Endothelial cell of umbilical vein (primary cell): ENCODE data around the gene CALHM6. TPM values are rescaled to one million over a fixed set of nuclear protein-coding genes. Genes with fewer than 3 reads are reported as not detected.

Experiments used
- BruUV-seq: library from RNA; stranded (reverse); fragments of 400-500 nt; replicated peaks from 2 replicates; lab custom pipeline; 2021; lab: Mats Ljungman, UMichigan
- CTCF ChIA-PET: fragments of 300-600, 350-600 bp; sonication (Branson Sonifier 250); formaldehyde crosslinking; loops from one replicate; lab custom pipeline; 2021; ENCODE audit warnings: antibody characterized with exemption, inconsistent platforms; lab: Charles Lee
- POLR2A ChIA-PET: fragments of 300-600, 350-600 bp; sonication (Branson Sonifier 250); formaldehyde crosslinking; loops from one replicate; lab custom pipeline; 2021; ENCODE audit warnings: antibody characterized with exemption, inconsistent platforms; lab: Charles Lee
- DNase-seq: peaks from one replicate; pipeline ENCODE4 v3.0.0-alpha.2; 2011; ENCODE audit warnings: low read depth, low spot score
- FAIRE-seq: peaks from 2 replicates; lab custom pipeline; 2011; peaks lifted over from hg19 to GRCh38; lab: Jason Lieb, UNC
- H2AFZ ChIP-seq: 2 replicates; pipeline ENCODE4 v1.6.0; 2012; ENCODE audit warnings: low read depth, low read length, control low read depth, inconsistent platforms
- H3K27ac ChIP-seq: 2 replicates; pipeline ENCODE4 v1.5.1; 2011; ENCODE audit warnings: low read depth, mild to moderate bottlenecking, control low read depth, low read length, moderate library complexity; ENCODE audit not compliant: insufficient read depth
- H3K27me3 ChIP-seq, 2 experiments: 2 replicates each; pipeline versions ENCODE4 v1.6.0 to v1.6.1; 2011; ENCODE audit warnings: low read length in 2 of 2, mixed read lengths in 1 of 2; ENCODE audit not compliant: control insufficient read depth in 2 of 2, insufficient read depth in 2 of 2
- H3K36me3 ChIP-seq, 2 experiments: 2 replicates in 1 of 2; 3 replicates in 1 of 2; pipeline ENCODE4 v1.5.1; 2011; ENCODE audit warnings: low read length in 2 of 2, mild to moderate bottlenecking in 1 of 2, moderate library complexity in 1 of 2; ENCODE audit not compliant: control insufficient read depth in 2 of 2, insufficient read depth in 2 of 2; ENCODE audit errors: extremely low read depth in 1 of 2
- H3K4me1 ChIP-seq: 3 replicates; pipeline ENCODE4 v1.5.1; 2011; ENCODE audit warnings: mild to moderate bottlenecking, low read length; ENCODE audit not compliant: control insufficient read depth, insufficient read depth; ENCODE audit errors: extremely low read depth
- H3K4me2 ChIP-seq: 2 replicates; pipeline ENCODE4 v1.6.1; 2011; ENCODE audit warnings: low read length, control low read depth, mixed read lengths; ENCODE audit not compliant: insufficient read depth
- H3K4me3 ChIP-seq, 3 experiments: fragments of 200-600 bp in 1 of 3; sonication (generic), shearing (Covaris generic) in 1 of 3; replicated peaks in 1 of 3; 2 replicates each; pipeline ENCODE4 v1.5.1; 2011 to 2016; ENCODE audit warnings: control low read depth in 3 of 3, low read length in 3 of 3, mild to moderate bottlenecking in 2 of 3, inconsistent platforms in 1 of 3, low read depth in 1 of 3, moderate library complexity in 1 of 3; ENCODE audit not compliant: insufficient read depth in 1 of 3
- H3K79me2 ChIP-seq: 2 replicates; pipeline ENCODE4 v1.6.0; 2012; ENCODE audit warnings: low read length, inconsistent platforms; ENCODE audit not compliant: control insufficient read depth, insufficient read depth
- H3K9ac ChIP-seq: replicated peaks from 2 replicates; pipeline ENCODE3; 2011; ENCODE audit warnings: low read length, control low read depth; ENCODE audit not compliant: insufficient read depth; ENCODE audit errors: extremely low read depth
- H3K9me1 ChIP-seq: replicated peaks from 3 replicates; pipeline ENCODE4 v1.6.0; 2011; ENCODE audit warnings: mild to moderate bottlenecking, low read length; ENCODE audit not compliant: control insufficient read depth, insufficient read depth; ENCODE audit errors: extremely low read depth
- H3K9me3 ChIP-seq: replicated peaks from 2 replicates; pipeline ENCODE4 v1.5.1; 2012; ENCODE audit warnings: low read length, inconsistent platforms; ENCODE audit not compliant: control insufficient read depth, insufficient read depth
- H4K20me1 ChIP-seq: replicated peaks from 2 replicates; pipeline ENCODE3; 2011; ENCODE audit warnings: mild to moderate bottlenecking, low read length; ENCODE audit not compliant: control insufficient read depth, insufficient read depth; ENCODE audit errors: extremely low read depth
- EZH2 ChIP-seq: IDR thresholded peaks from 2 replicates; pipeline ENCODE4 v1.6.1; 2012; ENCODE audit warnings: borderline replicate concordance, low read depth, mild to moderate bottlenecking, moderate library complexity, low read length, inconsistent platforms; ENCODE audit not compliant: severe bottlenecking
- FOS ChIP-seq: IDR thresholded peaks from 2 replicates; pipeline ENCODE4 v1.6.1; 2011; ENCODE audit warnings: mild to moderate bottlenecking, low read length, moderate library complexity, borderline replicate concordance; ENCODE audit not compliant: insufficient read depth
- GATA2 ChIP-seq: IDR thresholded peaks from 2 replicates; pipeline ENCODE4 v1.7.0; 2011; ENCODE audit warnings: low read depth, mild to moderate bottlenecking, moderate library complexity, mixed read lengths, low read length; ENCODE audit not compliant: insufficient read length, insufficient read depth
- JUN ChIP-seq: IDR thresholded peaks from 2 replicates; pipeline ENCODE4 v1.6.1; 2011; ENCODE audit warnings: borderline replicate concordance, low read depth; ENCODE audit not compliant: insufficient read length, insufficient read depth
- MYC ChIP-seq: IDR thresholded peaks from one replicate; pipeline ENCODE4 v1.6.1; 2011; ENCODE audit warnings: mild to moderate bottlenecking, low read depth, low read length
- POLR2A ChIP-seq: IDR thresholded peaks from 2 replicates; pipeline ENCODE4 v1.6.1; 2012; ENCODE audit warnings: low read depth, mild to moderate bottlenecking, control low read depth, low read length
- POLR2AphosphoS5 ChIP-seq: IDR thresholded peaks from 2 replicates; pipeline ENCODE4 v1.6.1; 2012; ENCODE audit warnings: low read depth, mild to moderate bottlenecking, control low read depth, low read length, moderate library complexity; ENCODE audit not compliant: insufficient read depth
- dilution Hi-C: fragments of 300-500 bp; cut with MboI; formaldehyde crosslinking; loops from one replicate; pipeline ENCODE4 v1.15.0; 2019; ENCODE audit warnings: low sequenced_read_pairs; ENCODE audit not compliant: extremely low pct_ligation_motif_present
- intact Hi-C: fragments of 100-400 bp; cut with micrococcal nuclease; formaldehyde crosslinking; loops from one replicate; pipeline ENCODE4 v1.10.0; 2022
- polyA plus RNA-seq, 4 experiments: library from polyadenylated mRNA; depleted of rRNA in 3 of 4; stranded (reverse) in 3 of 4; unstranded in 1 of 4; fragments of >200 nt; gene quantifications; 2 replicates each; pipeline versions ENCODE4 v1.2.1 to v1.2.3, GENCODE V29; 2011 to 2012; ENCODE audit warnings: missing spikeins in 1 of 4
- total RNA-seq: library from RNA; stranded (reverse); gene quantifications from 2 replicates; pipeline ENCODE4 v1.2.3, GENCODE V29; 2021
- TF ChIP-seq, protein P1 (sequence below): IDR thresholded peaks from 2 replicates; pipeline ENCODE4 v1.6.1; 2011; ENCODE audit not compliant: insufficient read depth, insufficient read length
- TF ChIP-seq, protein P2 (sequence below), 2 donors: IDR thresholded peaks; 1 replicate in 1 of 2; 2 replicates in 1 of 2; pipeline ENCODE4 v1.5.1; 2011; ENCODE audit warnings: low read length in 2 of 2, mild to moderate bottlenecking in 2 of 2, moderate library complexity in 2 of 2, control low read depth in 1 of 2, inconsistent platforms in 1 of 2, low read depth in 1 of 2; ENCODE audit not compliant: insufficient read depth in 1 of 2; ENCODE audit errors: extremely low read depth in 1 of 2

The CALHM6 gene
- total and polyA plus RNA-seq, 2 donors (not counting 3 experiments of a cell fraction or from before 2014, with no cell fraction given) = 0.08 TPM; not detected in 1

DNA sequence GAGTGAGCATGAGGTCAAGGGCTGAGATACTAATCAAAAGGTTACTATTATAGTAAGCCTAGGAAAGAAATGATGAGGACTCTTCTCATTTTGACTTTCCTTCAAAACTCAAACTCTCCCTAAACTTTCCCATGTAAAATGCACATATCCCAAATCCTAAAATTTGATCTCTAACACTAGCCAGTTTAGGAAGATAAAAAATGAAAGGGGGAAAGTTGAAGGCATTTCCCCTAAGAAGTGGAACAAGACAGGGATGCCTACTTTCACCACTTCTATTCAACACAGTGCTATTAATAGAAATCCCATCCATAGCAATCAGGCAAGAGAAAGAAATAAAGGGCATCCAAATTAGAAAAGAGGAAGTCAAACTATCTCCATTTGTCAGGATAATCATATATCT is 47.4 kb downstream of the CALHM6 start:
- dilution Hi-C loops = no loop called here
- BruUV-seq = no TSS peak

More for the DNA sequence above, 47.4 kb downstream of the CALHM6 start:
- no peak overlapping the region for H3K9ac ChIP-seq
- no peak overlapping the region for H3K27ac ChIP-seq
- no peaks in the 10 kb centered on the region for H3K9me1 ChIP-seq
- H3K9me3 ChIP-seq = no peaks in the 10 kb centered on the region
- FAIRE-seq (no peak), DNase-seq (no peak)
- no peak overlapping the region for H2AFZ ChIP-seq
- no peaks in the 10 kb centered on the region for H3K36me3 ChIP-seq
- no peak overlapping the region for H3K4me2 ChIP-seq
- peaks cover 6% of the 10 kb centered on the region for H3K79me2 ChIP-seq
- ChIA-PET POLR2A (interaction anchor here (0.6 kb wide), 1 partner anchor 219 kb away, joined by 3 read pairs; no protein-coding TSS in a partner anchor), CTCF (no interaction called here)
- no peak for TF ChIP-seq EZH2
- no peak for TF ChIP-seq JUN
- TF ChIP-seq, protein P1, sequence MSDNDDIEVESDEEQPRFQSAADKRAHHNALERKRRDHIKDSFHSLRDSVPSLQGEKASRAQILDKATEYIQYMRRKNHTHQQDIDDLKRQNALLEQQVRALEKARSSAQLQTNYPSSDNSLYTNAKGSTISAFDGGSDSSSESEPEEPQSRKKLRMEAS = no peak
- TF ChIP-seq, protein P2, sequence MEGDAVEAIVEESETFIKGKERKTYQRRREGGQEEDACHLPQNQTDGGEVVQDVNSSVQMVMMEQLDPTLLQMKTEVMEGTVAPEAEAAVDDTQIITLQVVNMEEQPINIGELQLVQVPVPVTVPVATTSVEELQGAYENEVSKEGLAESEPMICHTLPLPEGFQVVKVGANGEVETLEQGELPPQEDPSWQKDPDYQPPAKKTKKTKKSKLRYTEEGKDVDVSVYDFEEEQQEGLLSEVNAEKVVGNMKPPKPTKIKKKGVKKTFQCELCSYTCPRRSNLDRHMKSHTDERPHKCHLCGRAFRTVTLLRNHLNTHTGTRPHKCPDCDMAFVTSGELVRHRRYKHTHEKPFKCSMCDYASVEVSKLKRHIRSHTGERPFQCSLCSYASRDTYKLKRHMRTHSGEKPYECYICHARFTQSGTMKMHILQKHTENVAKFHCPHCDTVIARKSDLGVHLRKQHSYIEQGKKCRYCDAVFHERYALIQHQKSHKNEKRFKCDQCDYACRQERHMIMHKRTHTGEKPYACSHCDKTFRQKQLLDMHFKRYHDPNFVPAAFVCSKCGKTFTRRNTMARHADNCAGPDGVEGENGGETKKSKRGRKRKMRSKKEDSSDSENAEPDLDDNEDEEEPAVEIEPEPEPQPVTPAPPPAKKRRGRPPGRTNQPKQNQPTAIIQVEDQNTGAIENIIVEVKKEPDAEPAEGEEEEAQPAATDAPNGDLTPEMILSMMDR (IDR thresholded peaks at IDR 0.05; ENCODE audit: extremely low read depth in 1 of 2, insufficient read depth in 1 of 2, low read depth in 1 of 2, low read length in 2 of 2) = no peak
- TF ChIP-seq POLR2A = no peak
- TF ChIP-seq GATA2 = no peak
- TF ChIP-seq MYC = no peak
- TF ChIP-seq FOS = no peak
- TF ChIP-seq POLR2AphosphoS5 = no peak
- no peaks in the 10 kb centered on the region for H3K27me3 ChIP-seq
- intact Hi-C loops = no loop called here
- H3K4me3 ChIP-seq = no peak overlapping the region
- H3K4me1 ChIP-seq = peaks cover 16% of the 10 kb centered on the region
- H4K20me1 ChIP-seq = no peaks in the 10 kb centered on the region
